GM15510 (cell line): Measurements from ENCODE around the gene FBXL7.

Experiments used
- POLR2A ChIP-seq: IDR thresholded peaks from 3 replicates; pipeline ENCODE4 v1.6.1; 2011; ENCODE audit warnings: borderline replicate concordance; ENCODE audit not compliant: insufficient read length; ENCODE audit errors: extremely low read depth

FBXL7 gene

DNA sequence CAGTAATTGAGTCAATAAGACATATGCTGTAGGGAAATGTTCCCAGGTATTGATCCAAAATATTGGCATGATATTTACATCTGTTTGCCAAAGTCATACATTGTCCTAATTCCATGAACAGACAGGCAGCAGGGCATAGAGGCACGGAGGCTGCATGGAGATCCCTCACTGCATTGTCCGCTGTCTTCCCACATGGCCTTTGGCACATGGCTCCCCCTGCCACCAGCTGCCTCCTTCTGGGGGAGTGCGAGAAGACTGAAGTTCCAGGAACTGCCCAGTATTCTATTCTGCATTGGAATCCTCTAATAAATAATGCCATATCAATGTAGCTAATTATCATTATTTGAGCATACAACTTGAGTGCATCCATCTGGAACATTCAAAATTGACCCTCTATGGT, 269.0 kb downstream of the FBXL7 start:
- TF ChIP-seq POLR2A = no peak

DNA sequence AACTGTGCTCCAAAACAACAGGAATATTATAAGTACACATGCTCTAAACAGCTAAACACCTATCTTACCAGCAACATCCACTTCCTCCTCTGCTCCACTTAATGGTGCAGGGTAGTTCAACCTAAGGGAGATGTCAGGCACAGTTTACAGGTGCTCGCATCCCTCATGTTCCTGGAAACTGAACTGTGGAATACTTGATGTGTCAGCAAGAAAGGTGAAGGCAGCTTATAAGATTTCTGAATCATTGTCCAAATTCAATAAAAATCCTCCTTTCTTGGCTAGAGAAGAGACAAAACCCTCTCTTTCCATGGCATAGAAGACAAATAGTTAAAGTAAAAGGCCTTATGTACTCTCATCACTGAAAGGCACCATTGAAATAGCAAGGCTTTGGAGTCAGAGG, 272.2 kb downstream of the FBXL7 start:
- TF ChIP-seq POLR2A = no peak

DNA sequence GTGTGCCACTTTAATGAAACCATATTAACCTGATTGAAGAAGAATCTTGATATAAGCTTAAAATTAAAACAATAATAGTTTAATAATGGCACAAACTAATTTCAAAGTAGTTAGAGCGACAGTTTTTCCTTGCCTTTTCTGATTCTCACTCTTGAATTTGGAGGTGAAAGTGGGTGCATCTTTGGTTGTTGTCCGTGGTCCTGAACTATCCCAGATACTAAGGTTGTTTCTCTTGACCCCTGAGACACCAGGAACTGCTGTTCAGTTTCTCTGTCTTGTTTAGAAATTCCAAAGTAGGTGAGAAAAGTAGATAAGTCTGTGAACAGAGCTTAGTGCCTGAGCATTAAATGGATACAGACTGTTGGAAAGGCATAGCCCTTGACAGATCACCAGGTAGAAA, 274.7 kb downstream of the FBXL7 start:
- no peak for TF ChIP-seq POLR2A

DNA sequence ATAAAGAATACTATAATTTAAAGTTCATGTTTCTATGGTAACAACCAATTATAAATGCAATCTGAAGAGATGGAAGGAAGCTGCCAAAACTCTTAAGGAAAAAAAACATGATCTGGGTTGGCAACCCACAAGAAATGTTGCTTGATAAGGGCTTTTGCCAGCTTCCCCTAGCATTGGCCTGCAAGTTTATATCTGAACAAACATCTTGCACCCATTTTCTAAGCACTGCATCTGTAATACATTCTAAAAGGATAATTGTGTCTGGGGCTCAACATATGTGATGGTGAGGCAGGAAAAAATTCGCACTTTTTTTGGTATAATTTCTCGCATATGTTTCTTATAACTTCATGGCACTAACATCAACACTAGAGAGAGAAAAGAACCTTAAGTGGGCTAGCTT, 276.4 kb downstream of the FBXL7 start:
- no peak for TF ChIP-seq POLR2A

- TF ChIP-seq POLR2A = no peak
These were observed 283.8 kb downstream of the FBXL7 start for GRCh38 chr5:15783734-15784133.

DNA sequence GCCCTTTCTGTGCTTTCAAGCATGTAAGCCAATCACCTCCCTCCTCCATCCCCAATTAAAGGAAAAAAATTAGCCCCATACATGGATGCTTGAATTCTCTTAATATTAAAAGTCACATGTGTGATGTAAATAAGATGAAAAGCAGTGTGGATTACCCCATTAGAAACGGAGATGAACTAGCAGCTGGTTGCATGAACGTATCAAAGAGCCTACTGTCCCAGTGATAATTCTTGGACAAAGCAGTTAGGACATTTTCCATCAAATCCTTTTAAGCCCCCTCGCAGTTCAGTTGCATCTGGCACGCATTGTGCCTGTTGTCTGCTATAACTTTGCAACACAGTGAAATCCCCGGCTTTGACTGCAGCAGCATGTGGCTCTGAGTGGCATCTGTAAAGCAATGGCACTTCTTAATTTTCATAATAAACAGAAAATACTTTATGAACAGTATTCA, 285.6 kb downstream of the FBXL7 start:
- no peak for TF ChIP-seq POLR2A

DNA sequence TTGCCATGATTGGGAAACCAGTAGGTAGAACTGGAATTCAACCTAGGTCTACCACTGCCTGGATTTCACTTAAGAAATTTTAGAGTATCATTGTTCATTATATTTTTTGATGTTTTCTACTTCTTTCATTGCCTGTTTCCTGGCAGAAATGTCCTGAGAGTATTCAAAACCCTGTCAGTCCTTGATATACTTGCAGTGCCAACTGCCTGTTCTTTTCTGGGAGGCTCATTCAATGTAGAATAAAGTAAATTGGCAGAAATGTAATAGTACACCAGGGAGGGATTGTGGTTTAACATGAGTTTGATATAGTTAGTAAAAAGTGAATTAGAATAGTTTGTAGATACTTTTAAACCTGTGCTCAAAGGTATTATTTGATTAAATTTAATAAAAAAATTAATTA, 286.3 kb downstream of the FBXL7 start:
- TF ChIP-seq POLR2A = no peak

- no peak for TF ChIP-seq POLR2A
These were observed 286.9 kb downstream of the FBXL7 start for GRCh38 chr5:15786884-15787283.

DNA sequence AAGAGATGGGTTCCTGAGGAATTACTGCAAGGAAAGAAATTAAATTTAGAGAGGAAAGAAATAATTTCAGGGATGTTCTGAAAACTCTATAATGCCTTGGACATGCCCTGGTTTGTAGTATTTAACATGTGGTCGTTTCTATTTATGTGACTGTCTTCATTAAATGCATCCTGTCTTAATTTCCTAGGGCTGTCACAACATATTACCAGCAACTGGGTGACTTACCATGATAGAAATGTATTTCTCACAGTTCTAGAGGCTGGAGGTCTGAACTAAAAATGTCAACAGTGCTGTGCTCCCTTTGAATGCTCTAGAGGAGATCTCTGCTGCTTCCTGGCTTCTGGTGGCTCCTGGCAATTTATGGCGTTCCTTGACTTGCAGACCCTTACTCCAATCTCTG, 287.7 kb downstream of the FBXL7 start:
- TF ChIP-seq POLR2A = no peak

DNA sequence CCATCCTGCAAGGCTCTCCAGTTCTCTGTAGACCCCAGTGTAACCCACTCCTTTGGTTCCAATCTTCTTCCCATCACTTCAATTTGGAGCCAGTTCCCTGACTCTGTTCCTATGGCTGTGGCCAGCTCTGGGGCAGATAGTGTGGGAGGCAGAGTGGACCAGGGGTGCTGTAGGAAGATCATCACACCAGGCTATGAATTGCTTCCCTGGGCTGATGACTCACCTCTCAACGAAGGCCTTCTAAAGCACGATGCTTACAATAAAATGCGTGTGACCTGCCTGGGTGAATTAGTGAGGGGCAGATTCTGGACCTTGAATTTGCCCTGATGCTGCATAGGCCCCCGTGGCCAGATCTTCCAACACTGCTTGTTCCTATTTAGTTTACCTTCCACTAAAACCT, 289.7 kb downstream of the FBXL7 start:
- no peak for TF ChIP-seq POLR2A

- TF ChIP-seq POLR2A = no peak
These were observed 290.6 kb downstream of the FBXL7 start for GRCh38 chr5:15790446-15791018.

- no peak for TF ChIP-seq POLR2A
These were observed 291.3 kb downstream of the FBXL7 start for GRCh38 chr5:15791274-15791673.

DNA sequence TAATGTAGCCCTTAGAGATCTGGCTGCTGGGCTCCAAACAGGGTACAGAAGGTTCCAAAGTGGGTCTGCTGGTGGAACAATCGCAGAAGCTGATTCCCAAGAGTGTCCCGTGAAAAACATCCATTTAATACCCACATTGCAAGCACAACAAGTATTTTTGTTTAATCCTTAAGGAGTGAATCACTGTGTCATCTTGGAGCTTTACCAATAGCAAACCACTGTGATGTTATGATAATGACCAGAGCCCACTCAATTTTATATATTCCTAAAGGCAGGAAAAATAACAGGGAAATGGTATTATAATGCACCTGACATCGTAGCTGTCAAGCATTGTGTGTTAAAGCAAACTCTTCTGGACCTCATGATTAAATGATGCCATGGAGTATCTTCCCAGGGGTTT, 291.9 kb downstream of the FBXL7 start:
- no peak for TF ChIP-seq POLR2A

- no peak for TF ChIP-seq POLR2A
These were observed 294.3 kb downstream of the FBXL7 start for GRCh38 chr5:15794052-15794985.

GRCh38 chr5:15796096-15796495, 296.1 kb downstream of the FBXL7 start:
- no peak for TF ChIP-seq POLR2A

DNA sequence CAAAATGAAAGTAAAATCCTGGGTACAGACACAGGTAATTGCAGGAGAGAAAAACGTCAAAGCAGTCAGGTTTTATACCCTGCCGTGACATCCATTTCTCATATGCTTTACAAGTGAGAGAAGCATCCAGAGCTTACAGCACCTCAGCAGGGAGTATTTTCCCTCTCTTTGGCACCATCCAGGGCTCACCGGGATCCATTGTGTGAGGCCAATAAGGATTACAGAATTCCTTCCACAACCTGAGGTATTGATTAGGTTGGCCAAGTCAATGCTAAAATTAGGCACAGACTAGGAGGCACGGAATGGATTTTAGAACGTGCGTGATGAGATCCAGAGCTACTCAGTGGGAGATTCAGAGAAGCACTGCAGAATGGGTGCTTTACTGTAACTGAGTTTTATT, 296.6 kb downstream of the FBXL7 start:
- TF ChIP-seq POLR2A = no peak
